GM12891 (cell line): ENCODE data around the gene PDXP.

Source experiments
- DNase-seq: peaks from one replicate; pipeline ENCODE4 v3.0.0; 2011; ENCODE audit warnings: low spot score; ENCODE audit not compliant: insufficient read length
- FAIRE-seq: peaks from 2 replicates; lab custom pipeline; 2011; peaks lifted over from hg19 to GRCh38; lab: Jason Lieb, UNC
- PAX5 ChIP-seq: IDR thresholded peaks from 2 replicates; pipeline ENCODE4 v1.6.1; 2011; ENCODE audit warnings: low read length, moderate library complexity, mild to moderate bottlenecking; ENCODE audit not compliant: insufficient read depth, severe bottlenecking
- POLR2A ChIP-seq: IDR thresholded peaks from 2 replicates; pipeline ENCODE4 v1.6.1; 2011; ENCODE audit warnings: low read depth, low read length, control low read depth
- POLR2AphosphoS5 ChIP-seq: IDR thresholded peaks from 2 replicates; pipeline ENCODE4 v1.6.1; 2011; ENCODE audit warnings: low read depth, low read length, control low read depth
- POU2F2 ChIP-seq: IDR thresholded peaks from 2 replicates; pipeline ENCODE4 v1.6.1; 2011; ENCODE audit warnings: low read depth, mild to moderate bottlenecking, control low read depth, low read length, moderate library complexity
- SPI1 ChIP-seq: IDR thresholded peaks from 2 replicates; pipeline ENCODE4 v1.6.1; 2011; ENCODE audit warnings: low read depth, low read length, control low read depth
- TAF1 ChIP-seq: IDR thresholded peaks from 2 replicates; pipeline ENCODE4 v1.6.1; 2011; ENCODE audit warnings: low read depth, low read length, control low read depth

Gene PDXP

DNA sequence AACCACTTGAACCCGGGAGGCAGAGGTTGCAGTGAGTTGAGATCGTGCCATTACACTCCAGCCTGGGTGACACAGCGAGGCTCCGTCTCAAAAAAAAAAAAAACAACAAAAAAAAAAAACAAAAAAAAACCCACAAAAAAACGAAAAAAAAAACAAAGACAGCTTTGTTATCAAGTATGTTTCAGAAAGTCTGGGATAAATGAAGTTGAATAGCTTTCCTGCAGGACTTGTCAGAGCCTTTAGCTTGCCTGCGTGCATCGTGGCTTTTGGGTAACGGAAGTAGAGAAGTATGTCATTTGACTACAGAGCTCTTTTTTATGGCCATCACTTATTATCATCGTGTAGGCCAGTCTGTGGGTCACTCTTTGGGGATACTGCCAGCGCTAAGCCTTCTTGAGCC lies 53.0 kb downstream of the PDXP start:
- FAIRE-seq (no peak), DNase-seq (no peak)
- TF ChIP-seq PAX5 (no peak), POLR2AphosphoS5 (no peak), POLR2A (no peak), SPI1 (no peak)

DNA sequence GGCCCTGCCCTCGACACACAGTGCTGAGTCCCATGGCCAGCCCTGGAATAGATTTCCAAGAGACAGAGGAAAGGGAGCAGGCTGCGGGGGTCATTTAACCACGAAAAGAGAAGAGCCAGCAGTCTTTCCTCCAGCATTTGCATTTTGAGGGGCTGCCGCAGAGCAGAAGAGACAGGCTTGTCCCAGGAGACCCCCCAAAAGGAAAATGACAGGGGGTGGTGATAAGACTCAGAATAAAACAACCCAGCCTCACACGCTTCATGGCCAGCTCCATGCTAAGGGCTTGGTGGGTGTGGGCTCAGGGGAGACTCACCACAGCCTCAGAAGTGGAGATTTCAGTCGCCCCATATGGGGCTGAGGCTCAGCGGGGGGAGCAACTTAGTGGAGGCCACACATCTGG lies 55.2 kb downstream of the PDXP start:
- FAIRE-seq (no peak), DNase-seq (no peak)
- TF ChIP-seq SPI1 (no peak), TAF1 (no peak), POLR2A (no peak), POLR2AphosphoS5 (no peak), PAX5 (no peak), POU2F2 (no peak)

DNA sequence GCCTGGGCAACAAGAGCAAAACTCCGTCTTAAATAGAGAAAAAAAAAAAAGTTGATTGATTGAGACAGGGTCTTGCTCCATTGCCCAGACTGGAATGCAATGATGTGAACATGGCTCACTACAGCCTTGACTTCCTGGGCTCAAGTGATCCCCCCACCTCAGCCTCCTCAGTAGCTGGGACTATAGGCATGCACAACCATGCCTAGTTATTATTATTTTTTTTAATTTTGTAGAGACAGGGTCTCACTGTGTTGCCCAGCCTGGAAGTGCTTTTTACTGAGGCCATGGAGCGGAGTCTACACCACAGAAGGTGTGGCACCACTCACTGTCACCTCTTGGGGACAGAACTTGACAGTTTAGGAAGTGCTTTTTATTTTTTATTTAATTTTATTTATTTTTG lies 56.1 kb downstream of the PDXP start:
- FAIRE-seq = no peak

DNA sequence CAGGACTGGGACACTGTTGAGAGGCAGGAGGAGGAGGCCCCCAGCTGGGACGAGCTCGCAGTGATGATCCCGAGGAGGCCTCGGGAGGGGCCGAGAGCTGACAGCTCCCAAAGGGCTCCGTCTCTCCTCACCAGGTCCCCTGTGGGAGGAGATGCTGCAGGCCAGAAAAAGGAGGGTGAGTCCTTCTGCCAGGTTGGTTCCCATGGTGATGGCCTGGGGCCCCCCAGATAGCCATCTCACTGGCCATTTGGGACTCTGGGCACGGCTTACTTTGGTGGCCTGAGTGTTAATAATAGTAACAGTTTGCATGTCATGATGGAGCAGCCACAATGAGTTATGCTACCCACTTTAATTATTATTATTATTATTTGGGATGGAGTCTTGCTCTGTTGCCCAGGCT lies 57.2 kb downstream of the PDXP start:
- DNase-seq (no peak), FAIRE-seq (no peak)
- TF ChIP-seq POU2F2 = no peak
- TF ChIP-seq SPI1 = no peak
- no peak for TF ChIP-seq POLR2AphosphoS5
- TF ChIP-seq TAF1 = no peak
- no peak for TF ChIP-seq PAX5
- TF ChIP-seq POLR2A = no peak

More for the DNA sequence above, 56.1 kb downstream of the PDXP start:
- TF ChIP-seq PAX5 (no peak), POU2F2 (no peak), SPI1 (no peak), TAF1 (no peak), POLR2AphosphoS5 (no peak), POLR2A (no peak)
- no peak for DNase-seq
